Ascending aorta (tissue), 2 donors: Measurements from ENCODE around the gene DOCK9. TPM values are rescaled to one million over a fixed set of nuclear protein-coding genes. Genes with fewer than 3 reads are reported as not detected.

Source experiments
- DNase-seq, 2 donors: peaks; one replicate each; pipeline ENCODE4 v3.0.0-alpha.2; 2019; ENCODE audit warnings: low spot score in 2 of 2
- H3K27ac ChIP-seq, 2 donors: fragments of 200-600 bp; sonication (generic); one replicate each; pipeline ENCODE4 v1.5.1; 2016 to 2017; ENCODE audit warnings: mild to moderate bottlenecking in 1 of 2
- H3K27me3 ChIP-seq: fragments of 200-600 bp; sonication (generic); one replicate; pipeline ENCODE4 v1.5.1; 2017
- H3K36me3 ChIP-seq, 2 donors: fragments of 200-600 bp; sonication (generic); one replicate each; pipeline ENCODE4 v1.5.1; 2016
- H3K4me1 ChIP-seq, 2 donors: fragments of 200-600 bp; sonication (generic); one replicate each; pipeline ENCODE4 v1.5.1; 2016 to 2017; ENCODE audit warnings: mild to moderate bottlenecking in 1 of 2
- H3K4me3 ChIP-seq, 2 donors: fragments of 200-600 bp; sonication (generic); one replicate each; pipeline ENCODE4 v1.5.1; 2016 to 2017; ENCODE audit warnings: mild to moderate bottlenecking in 1 of 2
- H3K9me3 ChIP-seq, 2 donors: fragments of 200-600 bp; sonication (generic); one replicate each; pipeline ENCODE4 v1.5.1; 2016
- intact Hi-C: fragments of 100-400 bp; cut with DNase I; formaldehyde crosslinking; loops from one replicate; pipeline ENCODE4 v1.15.1; 2023
- total RNA-seq: library from RNA; depleted of rRNA; stranded (reverse); fragments of >200 nt; gene quantifications from one replicate; pipeline ENCODE4 v1.1.0, GENCODE V29; 2016
- TF ChIP-seq, protein P1 (sequence below), 3 experiments: fragments of 200-600 bp in 2 of 3; fragments of 450-650 bp in 1 of 3; sonication (generic) in 2 of 3; IDR thresholded peaks; one replicate each; pipeline ENCODE4 v1.5.1; 2016 to 2019; ENCODE audit warnings: antibody characterized with exemption in 3 of 3, mild to moderate bottlenecking in 1 of 3, moderate library complexity in 1 of 3

Gene DOCK9
- total RNA-seq, 1 donor from 2014 or later: 88.2 TPM

DNA sequence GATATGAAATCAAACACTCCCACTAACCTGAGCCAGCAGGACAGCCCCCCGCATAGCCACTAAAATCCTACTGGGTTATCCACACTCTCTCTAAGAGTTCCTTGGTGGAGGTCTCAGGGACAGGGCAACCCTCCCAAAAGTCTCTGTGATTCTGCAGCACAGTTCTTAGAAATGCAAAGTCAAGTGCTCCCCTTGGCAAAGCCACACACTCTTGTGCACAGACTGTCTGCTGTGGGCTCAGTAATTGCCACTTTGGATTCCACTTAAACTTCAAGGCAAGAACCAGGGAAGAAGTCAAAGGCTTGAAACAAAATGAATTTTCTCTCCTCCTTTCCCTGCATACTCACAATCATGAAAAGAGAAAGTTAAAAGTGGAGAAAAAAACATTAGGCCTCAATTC, 61.5 kb downstream of the DOCK9 start:
- H3K27ac ChIP-seq: no peak overlapping the region
- no peak overlapping the region for H3K4me3 ChIP-seq
- TF ChIP-seq, protein P1, sequence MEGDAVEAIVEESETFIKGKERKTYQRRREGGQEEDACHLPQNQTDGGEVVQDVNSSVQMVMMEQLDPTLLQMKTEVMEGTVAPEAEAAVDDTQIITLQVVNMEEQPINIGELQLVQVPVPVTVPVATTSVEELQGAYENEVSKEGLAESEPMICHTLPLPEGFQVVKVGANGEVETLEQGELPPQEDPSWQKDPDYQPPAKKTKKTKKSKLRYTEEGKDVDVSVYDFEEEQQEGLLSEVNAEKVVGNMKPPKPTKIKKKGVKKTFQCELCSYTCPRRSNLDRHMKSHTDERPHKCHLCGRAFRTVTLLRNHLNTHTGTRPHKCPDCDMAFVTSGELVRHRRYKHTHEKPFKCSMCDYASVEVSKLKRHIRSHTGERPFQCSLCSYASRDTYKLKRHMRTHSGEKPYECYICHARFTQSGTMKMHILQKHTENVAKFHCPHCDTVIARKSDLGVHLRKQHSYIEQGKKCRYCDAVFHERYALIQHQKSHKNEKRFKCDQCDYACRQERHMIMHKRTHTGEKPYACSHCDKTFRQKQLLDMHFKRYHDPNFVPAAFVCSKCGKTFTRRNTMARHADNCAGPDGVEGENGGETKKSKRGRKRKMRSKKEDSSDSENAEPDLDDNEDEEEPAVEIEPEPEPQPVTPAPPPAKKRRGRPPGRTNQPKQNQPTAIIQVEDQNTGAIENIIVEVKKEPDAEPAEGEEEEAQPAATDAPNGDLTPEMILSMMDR (IDR thresholded peaks at IDR 0.05): no peak
- DNase-seq: no peak
- intact Hi-C loops: no loop called here
- no peaks in the 10 kb centered on the region for H3K9me3 ChIP-seq
- no peaks in the 10 kb centered on the region for H3K4me1 ChIP-seq
- H3K27me3 ChIP-seq: no peaks in the 10 kb centered on the region
- peaks cover 0 to 13% of the 10 kb centered on the region in 2 donors for H3K36me3 ChIP-seq

DNA sequence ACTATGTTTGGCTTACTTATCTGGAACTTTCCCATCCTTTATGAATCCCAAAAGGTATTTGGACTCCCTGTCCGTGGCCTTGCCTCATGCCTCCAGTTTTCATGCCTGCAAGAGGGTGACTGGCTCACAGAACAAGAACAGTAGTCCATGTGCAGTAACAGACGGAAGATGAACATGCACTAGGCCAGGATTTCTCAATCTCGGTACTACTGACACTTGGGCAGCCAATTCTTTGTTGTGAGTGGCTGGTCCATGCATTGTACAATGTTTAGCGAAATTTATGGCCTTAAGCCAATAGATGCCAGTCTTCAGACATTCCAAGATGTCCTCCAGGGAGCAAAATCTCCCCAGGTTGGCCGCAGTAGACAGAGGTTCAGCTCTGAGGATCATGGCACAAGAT, 61.9 kb downstream of the DOCK9 start:
- intact Hi-C loops: no loop called here
- peaks cover 0 to 12% of the 10 kb centered on the region in 2 donors for H3K36me3 ChIP-seq
- peaks cover 0 to 1% of the 10 kb centered on the region in 2 donors for H3K4me1 ChIP-seq
- DNase-seq: no peak
- TF ChIP-seq, protein P1 (IDR thresholded peaks at IDR 0.05): no peak
- no peaks in the 10 kb centered on the region for H3K9me3 ChIP-seq
- no peak overlapping the region for H3K4me3 ChIP-seq
- H3K27me3 ChIP-seq: no peaks in the 10 kb centered on the region
- no peak overlapping the region for H3K27ac ChIP-seq

DNA sequence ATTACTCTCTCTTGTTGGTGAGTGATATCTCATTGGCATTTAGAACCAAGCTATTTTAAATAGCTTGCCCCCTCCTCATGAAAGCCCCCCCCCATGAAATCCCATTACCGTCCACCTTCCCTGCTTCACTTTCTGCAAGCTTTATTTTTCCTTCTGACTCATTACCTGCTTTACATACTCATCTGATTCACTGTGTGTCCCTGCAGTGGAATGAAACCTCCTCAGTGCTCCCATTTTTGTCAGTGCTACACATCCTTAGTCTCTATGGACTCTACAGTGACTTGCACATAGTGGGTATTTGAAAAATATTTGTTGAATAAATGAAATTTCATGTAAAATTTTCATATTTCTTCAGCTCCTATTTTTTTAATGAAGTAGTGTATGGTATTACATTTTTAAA, 62.3 kb downstream of the DOCK9 start:
- Histone ChIP-seq H3K27ac (no peak overlapping the region), H3K9me3 (no peaks in the 10 kb centered on the region), H3K27me3 (no peaks in the 10 kb centered on the region), H3K4me3 (no peak overlapping the region), H3K4me1 (peaks cover 0 to 3% of the 10 kb centered on the region in 2 donors), H3K36me3 (peaks cover 0 to 12% of the 10 kb centered on the region in 2 donors)
- intact Hi-C loops: no loop called here
- no peak for DNase-seq
- TF ChIP-seq, protein P1 (IDR thresholded peaks at IDR 0.05): no peak

DNA sequence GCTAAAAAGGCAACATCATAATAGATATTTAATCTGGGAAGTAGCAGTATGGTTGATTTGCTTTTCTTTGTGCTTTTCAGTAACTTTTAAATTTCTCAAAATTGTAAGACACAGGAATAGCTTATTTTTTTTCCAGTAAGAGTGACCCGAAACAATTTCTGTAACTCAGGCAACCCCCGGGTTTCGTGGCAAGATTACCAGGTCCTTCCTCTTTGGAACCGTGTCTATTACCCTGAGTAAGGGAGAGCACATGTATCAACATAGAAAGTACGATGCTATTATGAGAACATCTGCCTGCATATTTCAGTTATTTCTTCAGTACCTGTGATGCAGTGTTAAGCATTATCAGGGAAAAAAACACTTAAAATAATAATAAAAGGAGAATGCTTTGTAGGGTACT, 64.1 kb downstream of the DOCK9 start:
- Histone ChIP-seq H3K9me3 (no peaks in the 10 kb centered on the region), H3K27ac (no peak overlapping the region), H3K4me3 (no peak overlapping the region), H3K4me1 (peaks cover 0 to 8% of the 10 kb centered on the region in 2 donors), H3K36me3 (peaks cover 0 to 12% of the 10 kb centered on the region in 2 donors), H3K27me3 (no peaks in the 10 kb centered on the region)
- intact Hi-C loops: no loop called here
- no peak for DNase-seq
- TF ChIP-seq, protein P1 (IDR thresholded peaks at IDR 0.05): no peak

DNA sequence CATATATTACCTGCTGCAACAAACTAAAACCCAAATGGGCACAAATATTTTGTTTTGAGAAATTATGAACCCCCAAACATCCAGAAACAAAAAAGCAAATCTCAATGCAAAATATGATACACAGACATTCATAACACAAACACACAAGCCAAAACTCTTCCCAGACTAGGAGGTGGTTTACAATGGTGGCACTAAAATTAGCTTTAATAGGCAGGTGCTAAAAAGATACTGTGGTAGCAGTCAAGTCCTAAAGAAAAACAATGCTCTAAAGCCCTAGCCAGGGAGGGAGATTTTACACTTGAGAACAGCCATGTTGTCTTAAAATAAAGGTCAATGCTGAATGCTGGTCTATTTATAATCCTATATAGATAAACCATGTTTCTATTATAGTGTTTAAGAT, 65.0 kb downstream of the DOCK9 start:
- no peak for DNase-seq
- Histone ChIP-seq H3K27me3 (no peaks in the 10 kb centered on the region), H3K4me3 (no peak overlapping the region), H3K4me1 (peaks cover 0 to 8% of the 10 kb centered on the region in 2 donors), H3K27ac (no peak overlapping the region), H3K36me3 (peaks cover 0 to 12% of the 10 kb centered on the region in 2 donors), H3K9me3 (no peaks in the 10 kb centered on the region)
- TF ChIP-seq, protein P1 (IDR thresholded peaks at IDR 0.05): no peak
- intact Hi-C loops: no loop called here

DNA sequence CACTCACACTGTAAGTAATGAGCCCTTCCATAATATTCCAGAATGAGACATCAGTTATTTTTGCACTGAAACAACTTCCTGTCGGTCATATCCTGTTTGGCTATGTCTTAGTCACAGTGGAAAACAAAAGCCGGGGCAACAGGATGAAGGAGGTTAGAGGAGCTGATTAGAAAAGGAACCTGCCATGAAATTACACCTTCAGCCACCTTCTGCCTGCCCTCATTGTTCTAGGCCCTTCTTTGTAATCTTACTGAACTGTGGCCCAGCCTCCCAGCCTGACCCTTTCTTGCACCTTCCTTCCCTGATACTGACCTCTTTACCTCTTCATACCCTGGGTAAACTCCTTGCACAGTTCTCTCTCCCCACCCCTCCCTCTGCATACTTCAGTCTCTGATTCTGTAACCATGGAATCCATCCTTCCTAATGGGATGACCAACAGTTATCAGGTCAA, 67.3 kb downstream of the DOCK9 start:
- no peaks in the 10 kb centered on the region for H3K27me3 ChIP-seq
- no peak for DNase-seq
- H3K36me3 ChIP-seq: peaks cover 0 to 12% of the 10 kb centered on the region in 2 donors
- TF ChIP-seq, protein P1 (IDR thresholded peaks at IDR 0.05): no peak
- no peaks in the 10 kb centered on the region for H3K9me3 ChIP-seq
- H3K4me1 ChIP-seq: peaks cover 0 to 8% of the 10 kb centered on the region in 2 donors
- H3K27ac ChIP-seq: peak overlapping the region; percentile 44 to 48
- no peak overlapping the region for H3K4me3 ChIP-seq
- intact Hi-C loops: no loop called here
